Endothelial cell of coronary artery (primary cell): ENCODE results near the gene EVA1C. TPM values are rescaled to one million over a fixed set of nuclear protein-coding genes. Genes with fewer than 3 reads are reported as not detected.

Experiments used
- total RNA-seq: library from RNA; depleted of rRNA; stranded (reverse); fragments of >200 nt; gene quantifications from 2 replicates; pipeline ENCODE4 v1.2.3, GENCODE V29; 2014

EVA1C gene
- 29.6 and 31.2 TPM in 2 replicates for total RNA-seq

GRCh38 chr21:32412162-32413014 lies at the start of gene EVA1C:
TSS of gene EVA1C (plus strand) at chr21:32412706. CDS start at chr21:32412854, 148 bp downstream.

DNA sequence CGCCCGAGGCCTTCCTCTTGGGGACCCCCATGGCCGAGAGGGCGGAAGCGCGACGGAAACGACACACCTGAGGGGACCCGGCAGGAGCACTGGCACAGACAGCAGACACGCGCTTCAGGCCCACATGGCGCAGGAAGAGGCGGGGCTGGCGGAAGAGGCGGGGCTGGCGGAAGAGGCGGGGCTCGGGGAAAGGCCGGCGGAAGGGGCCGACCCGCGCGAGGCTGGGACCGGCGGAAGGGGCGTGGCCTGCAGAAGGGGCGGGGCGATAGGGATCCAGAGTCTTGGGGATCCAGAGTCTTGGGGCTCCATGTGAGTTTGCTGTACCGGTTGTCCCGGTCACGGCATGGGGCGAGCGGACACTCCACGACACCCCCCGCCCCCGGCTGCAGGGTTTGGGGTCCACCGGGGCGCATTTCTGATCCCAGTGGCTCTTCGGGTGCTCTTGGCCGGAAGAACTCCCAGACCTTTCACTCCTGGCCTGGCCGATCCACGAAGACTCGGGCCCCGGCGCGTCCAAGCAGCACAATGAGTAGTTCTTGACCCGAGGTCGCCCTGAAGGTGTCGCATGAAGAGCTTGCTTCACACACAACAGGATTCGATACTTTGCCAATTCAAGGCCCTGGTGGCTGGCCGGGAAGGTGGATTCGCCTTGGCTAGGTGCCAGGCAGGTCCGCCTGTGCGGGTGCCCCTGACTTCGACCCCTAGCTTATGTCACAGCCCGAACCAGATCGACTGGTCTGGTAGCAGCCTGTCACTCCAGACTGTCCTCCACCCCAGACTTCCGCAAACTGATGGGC lies 19.4 kb upstream of the EVA1C start, which contains the start of gene URB1:
Gene URB1, minus strand, starts transcription at position 133 of the 797 bp plus-strand sequence. Its CDS starts 102 bp downstream, at position 31.

Other genes with a start within 250 kb of the EVA1C start
- 9.5 and 15.9 TPM in 2 replicates for gene MIS18A, start 133.7 kb upstream of the EVA1C start, total RNA-seq
- not detected in 2 replicates for gene MRAP, start 113.9 kb upstream of the EVA1C start, total RNA-seq
- 16.0 and 16.3 TPM in 2 replicates for gene URB1, start 19.7 kb upstream of the EVA1C start, total RNA-seq
- gene TCP10L, start 172.8 kb downstream of the EVA1C start, total RNA-seq, result 0.09 and 0.28 TPM in 2 replicates
- 23.3 and 29.2 TPM in 2 replicates for gene CFAP298, start 199.7 kb downstream of the EVA1C start, total RNA-seq